Measurements from ENCODE around the gene ISL2.

Gene ISL2

GRCh38 chr15:76380249-76380648 is 43.7 kb downstream of the ISL2 start:
- FAIRE-seq: no peak

- FAIRE-seq: no peak
Observed at GRCh38 chr15:76381366-76381765, 44.8 kb downstream of the ISL2 start.

GRCh38 chr15:76382987-76383728 is 46.6 kb downstream of the ISL2 start:
- FAIRE-seq: no peak

- FAIRE-seq: no peak
Observed at GRCh38 chr15:76384409-76384808, 47.8 kb downstream of the ISL2 start.

GRCh38 chr15:76386178-76386577 is 49.6 kb downstream of the ISL2 start:
- FAIRE-seq: no peak

- FAIRE-seq: no peak
Observed at GRCh38 chr15:76386926-76387325, 50.4 kb downstream of the ISL2 start.

GRCh38 chr15:76390571-76390970 is 54.0 kb downstream of the ISL2 start:
- no peak for FAIRE-seq

GRCh38 chr15:76391309-76391708 is 54.7 kb downstream of the ISL2 start:
- FAIRE-seq: no peak

GRCh38 chr15:76391847-76392246 is 55.3 kb downstream of the ISL2 start:
- no peak for FAIRE-seq
